ENCODE data around the gene FAM149A. TPM values are rescaled to one million over a fixed set of nuclear protein-coding genes. Genes with fewer than 3 reads are reported as not detected.
A peak's percentile ranks its signal among the peaks of the same experiment; 100 is the strongest.

The FAM149A gene
- total RNA-seq, 1 donor from 2014 or later = not detected

GRCh38 chr4:186149872-186150271 lies 45.4 kb downstream of the FAM149A start:
- Mint-ChIP-seq H3K4me1 (ENCODE audit: low read depth) (peaks cover 8% of the 10 kb centered on the region), H3K9me3 (no peaks in the 10 kb centered on the region), H3K27me3 (ENCODE audit: insufficient read depth) (peaks cover 29% of the 10 kb centered on the region), H3K4me3 (no peak overlapping the region), H3K36me3 (ENCODE audit: low read depth) (no peaks in the 10 kb centered on the region), H3K27ac (no peak overlapping the region)
- DNase-seq (ENCODE audit: low spot score) = no peak
- intact Hi-C loops (cut with micrococcal nuclease) = no loop called here

- no peak overlapping the region for H3K4me3 Mint-ChIP-seq
- no peak for DNase-seq (ENCODE audit: low spot score)
- peaks cover 21% of the 10 kb centered on the region for H3K27me3 Mint-ChIP-seq (ENCODE audit: insufficient read depth)
- peaks cover 8% of the 10 kb centered on the region for H3K4me1 Mint-ChIP-seq (ENCODE audit: low read depth)
- H3K9me3 Mint-ChIP-seq = no peaks in the 10 kb centered on the region
- H3K36me3 Mint-ChIP-seq (ENCODE audit: low read depth) = no peaks in the 10 kb centered on the region
- intact Hi-C loops (cut with micrococcal nuclease) = no loop called here
- H3K27ac Mint-ChIP-seq = no peak overlapping the region
Observed at GRCh38 chr4:186150926-186151325, 46.4 kb downstream of the FAM149A start.

- Mint-ChIP-seq H3K9me3 (no peaks in the 10 kb centered on the region), H3K27ac (no peak overlapping the region), H3K36me3 (ENCODE audit: low read depth) (no peaks in the 10 kb centered on the region), H3K4me1 (ENCODE audit: low read depth) (peaks cover 9% of the 10 kb centered on the region), H3K27me3 (ENCODE audit: insufficient read depth) (peaks cover 15% of the 10 kb centered on the region), H3K4me3 (no peak overlapping the region)
- intact Hi-C loops (cut with micrococcal nuclease) = no loop called here
- DNase-seq (ENCODE audit: low spot score) = no peak
Observed at GRCh38 chr4:186151499-186151898, 47.0 kb downstream of the FAM149A start.

GRCh38 chr4:186158021-186158813 lies 53.7 kb downstream of the FAM149A start:
- Mint-ChIP-seq H3K36me3 (ENCODE audit: low read depth) (no peaks in the 10 kb centered on the region), H3K4me3 (no peak overlapping the region), H3K4me1 (ENCODE audit: low read depth) (peaks cover 9% of the 10 kb centered on the region), H3K27me3 (ENCODE audit: insufficient read depth) (no peaks in the 10 kb centered on the region), H3K9me3 (no peaks in the 10 kb centered on the region), H3K27ac (no peak overlapping the region)
- intact Hi-C loops (cut with micrococcal nuclease) = no loop called here
- no peak for DNase-seq (ENCODE audit: low spot score)

GRCh38 chr4:186158966-186159365 lies 54.5 kb downstream of the FAM149A start:
- intact Hi-C loops (cut with micrococcal nuclease) = no loop called here
- no peaks in the 10 kb centered on the region for H3K27me3 Mint-ChIP-seq (ENCODE audit: insufficient read depth)
- no peaks in the 10 kb centered on the region for H3K36me3 Mint-ChIP-seq (ENCODE audit: low read depth)
- H3K4me1 Mint-ChIP-seq (ENCODE audit: low read depth) = peaks cover 9% of the 10 kb centered on the region
- H3K27ac Mint-ChIP-seq = no peak overlapping the region
- DNase-seq (ENCODE audit: low spot score) = no peak
- H3K4me3 Mint-ChIP-seq = no peak overlapping the region
- no peaks in the 10 kb centered on the region for H3K9me3 Mint-ChIP-seq

- H3K4me3 Mint-ChIP-seq = no peak overlapping the region
- intact Hi-C loops (cut with micrococcal nuclease) = loop anchor here (2.0 kb wide), 1 partner anchor 15 kb away; no protein-coding TSS in a partner anchor
- no peaks in the 10 kb centered on the region for H3K9me3 Mint-ChIP-seq
- no peak for DNase-seq (ENCODE audit: low spot score)
- peaks cover 1% of the 10 kb centered on the region for H3K27me3 Mint-ChIP-seq (ENCODE audit: insufficient read depth)
- H3K27ac Mint-ChIP-seq = no peak overlapping the region
- H3K36me3 Mint-ChIP-seq (ENCODE audit: low read depth) = no peaks in the 10 kb centered on the region
- H3K4me1 Mint-ChIP-seq (ENCODE audit: low read depth) = peaks cover 9% of the 10 kb centered on the region
Observed at GRCh38 chr4:186159613-186160012, 55.1 kb downstream of the FAM149A start.

- Mint-ChIP-seq H3K9me3 (no peaks in the 10 kb centered on the region), H3K27ac (peak overlapping the region; percentile 24), H3K4me1 (ENCODE audit: low read depth) (no peaks in the 10 kb centered on the region), H3K27me3 (ENCODE audit: insufficient read depth) (peaks cover 1% of the 10 kb centered on the region), H3K4me3 (peak overlapping the region; percentile 72), H3K36me3 (ENCODE audit: low read depth) (no peaks in the 10 kb centered on the region)
- intact Hi-C loops (cut with micrococcal nuclease) = loop anchor here (1.0 to 2.0 kb wide), 2 partner anchors 16 to 29 kb away; no protein-coding TSS in a partner anchor
- peak; percentile 31 for DNase-seq (ENCODE audit: low spot score)
Observed at GRCh38 chr4:186161138-186161537, 56.6 kb downstream of the FAM149A start.

GRCh38 chr4:186166852-186167512 lies 62.5 kb downstream of the FAM149A start:
- no peaks in the 10 kb centered on the region for H3K4me1 Mint-ChIP-seq (ENCODE audit: low read depth)
- H3K9me3 Mint-ChIP-seq = no peaks in the 10 kb centered on the region
- no peak overlapping the region for H3K4me3 Mint-ChIP-seq
- intact Hi-C loops (cut with micrococcal nuclease) = no loop called here
- no peaks in the 10 kb centered on the region for H3K36me3 Mint-ChIP-seq (ENCODE audit: low read depth)
- peaks cover 1% of the 10 kb centered on the region for H3K27me3 Mint-ChIP-seq (ENCODE audit: insufficient read depth)
- DNase-seq (ENCODE audit: low spot score) = no peak
- H3K27ac Mint-ChIP-seq = no peak overlapping the region

GRCh38 chr4:186167605-186168004 lies 63.1 kb downstream of the FAM149A start:
- DNase-seq (ENCODE audit: low spot score) = no peak
- intact Hi-C loops (cut with micrococcal nuclease) = no loop called here
- Mint-ChIP-seq H3K4me1 (ENCODE audit: low read depth) (no peaks in the 10 kb centered on the region), H3K4me3 (no peak overlapping the region), H3K27me3 (ENCODE audit: insufficient read depth) (peaks cover 1% of the 10 kb centered on the region), H3K36me3 (ENCODE audit: low read depth) (no peaks in the 10 kb centered on the region), H3K27ac (no peak overlapping the region), H3K9me3 (no peaks in the 10 kb centered on the region)

GRCh38 chr4:186168750-186169149 lies 64.2 kb downstream of the FAM149A start:
- Mint-ChIP-seq H3K36me3 (ENCODE audit: low read depth) (no peaks in the 10 kb centered on the region), H3K4me1 (ENCODE audit: low read depth) (no peaks in the 10 kb centered on the region), H3K9me3 (no peaks in the 10 kb centered on the region), H3K27ac (no peak overlapping the region), H3K27me3 (ENCODE audit: insufficient read depth) (peaks cover 1% of the 10 kb centered on the region), H3K4me3 (no peak overlapping the region)
- intact Hi-C loops (cut with micrococcal nuclease) = no loop called here
- no peak for DNase-seq (ENCODE audit: low spot score)

GRCh38 chr4:186169333-186169944 lies 64.9 kb downstream of the FAM149A start:
- no peaks in the 10 kb centered on the region for H3K4me1 Mint-ChIP-seq (ENCODE audit: low read depth)
- no peak overlapping the region for H3K27ac Mint-ChIP-seq
- H3K36me3 Mint-ChIP-seq (ENCODE audit: low read depth) = no peaks in the 10 kb centered on the region
- H3K27me3 Mint-ChIP-seq (ENCODE audit: insufficient read depth) = peaks cover 5% of the 10 kb centered on the region
- DNase-seq (ENCODE audit: low spot score) = no peak
- H3K4me3 Mint-ChIP-seq = no peak overlapping the region
- intact Hi-C loops (cut with micrococcal nuclease) = no loop called here
- H3K9me3 Mint-ChIP-seq = no peaks in the 10 kb centered on the region

- intact Hi-C loops (cut with micrococcal nuclease) = no loop called here
- Mint-ChIP-seq H3K27ac (no peak overlapping the region), H3K36me3 (ENCODE audit: low read depth) (no peaks in the 10 kb centered on the region), H3K9me3 (no peaks in the 10 kb centered on the region), H3K4me1 (ENCODE audit: low read depth) (no peaks in the 10 kb centered on the region), H3K27me3 (ENCODE audit: insufficient read depth) (peaks cover 4% of the 10 kb centered on the region), H3K4me3 (no peak overlapping the region)
- DNase-seq (ENCODE audit: low spot score) = no peak
Observed at GRCh38 chr4:186169945-186170802, 65.7 kb downstream of the FAM149A start.

Data from activated T-helper 1 cell treated with anti-CD3 and anti-CD28 coated beads, Interleukin-12 subunit alpha, Interleukin-12 subunit beta, Interleukin-2, Interleukin-4 antibody, amounts not matched to agents 30 ng/mL and 10 ng/mL and 1 ng/mL, durations not matched to agents 14 hours and 24 hours and 36 hours (primary cell).